Measurements from ENCODE around the gene IPP.
"Not testable (repeated sequence)": the region's sequence is repeated elsewhere in the genome, so short reads cannot be mapped to it uniquely, and the experiment has no call there.

The IPP gene

GRCh38 chr1:45704637-45705036, 45.8 kb downstream of the IPP start:
- Histone ChIP-seq H2BK5ac (ENCODE audit: low read length) (no peak overlapping the region), H3K27ac (replicated peaks; ENCODE audit: low read length) (no peak overlapping the region)
- WGBS, 2 donors (ENCODE audit: extremely low coverage in 2 of 2, insufficient read length in 2 of 2, insufficient replicate concordance in 1 of 2): no CpG with 5 or more reads among the region's 1 CpG

DNA sequence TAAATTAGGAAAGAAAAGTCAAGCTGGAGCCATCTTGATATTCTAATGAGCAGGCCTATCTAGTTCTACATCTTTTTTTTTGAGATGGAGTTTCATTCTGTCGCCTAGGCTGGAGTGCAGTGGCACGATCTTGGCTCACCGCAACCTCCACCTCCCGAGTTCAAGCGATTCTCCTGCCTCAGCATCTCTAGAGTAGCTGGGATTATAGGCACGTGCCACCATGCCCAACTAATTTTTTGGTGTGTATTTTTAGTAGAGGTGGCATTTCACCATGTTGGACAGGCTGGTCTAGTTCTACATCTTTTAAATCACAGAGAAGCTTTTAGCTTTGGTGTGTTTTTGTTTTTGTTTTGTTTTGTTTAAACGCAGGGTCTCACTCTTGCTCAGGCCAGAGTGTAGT, 55.6 kb downstream of the IPP start:
- Histone ChIP-seq H3K18ac (ENCODE audit: low read length) (no peak overlapping the region), H2BK12ac (ENCODE audit: low read length) (no peak overlapping the region), H3K9me3 (replicated peaks in 1 of 2; ENCODE audit: control insufficient read depth in 2 of 2, insufficient read depth in 1 of 2, low read depth in 1 of 2, low read length in 2 of 2) (no peaks in the 10 kb centered on the region), H4K8ac (ENCODE audit: low read depth, low read length) (no peak overlapping the region), H2AFZ (ENCODE audit: low read length) (no peak overlapping the region), H4K91ac (ENCODE audit: low read depth, low read length, poor library complexity) (no peak overlapping the region), H3K79me1 (ENCODE audit: low read depth, low read length) (peaks cover 2% of the 10 kb centered on the region), H2BK5ac (ENCODE audit: low read length) (no peak overlapping the region), H3K4me2 (ENCODE audit: insufficient read depth, low read length, poor library complexity, severe bottlenecking) (no peak overlapping the region), H3K4me3 (ENCODE audit: low read length in 2 of 2) (no peak overlapping the region), H2AK5ac (ENCODE audit: low read depth, low read length) (no peak overlapping the region), H3K27ac (replicated peaks; ENCODE audit: low read length) (no peak overlapping the region), H3K23ac (ENCODE audit: low read depth, low read length, poor library complexity) (no peak overlapping the region), H3K4ac (ENCODE audit: low read length) (no peak overlapping the region), H3K27me3 (ENCODE audit: control insufficient read depth in 3 of 3, insufficient read depth in 3 of 3, low read depth in 1 of 3, low read length in 3 of 3) (no peaks in the 10 kb centered on the region), H3K4me1 (ENCODE audit: control insufficient read depth in 2 of 2, insufficient read depth in 1 of 2, low read depth in 1 of 2, low read length in 2 of 2) (no peaks in the 10 kb centered on the region), H3K36me3 (replicated peaks in 1 of 2; ENCODE audit: control insufficient read depth in 2 of 2, insufficient read depth in 2 of 2, low read length in 2 of 2) (peaks cover 5 to 88% of the 10 kb centered on the region in 2 donors), H2BK120ac (ENCODE audit: low read depth, low read length) (no peak overlapping the region), H2BK15ac (ENCODE audit: low read length) (no peak overlapping the region), H3K9ac (ENCODE audit: low read depth, low read length, poor library complexity) (no peak overlapping the region), H3K14ac (ENCODE audit: low read length) (no peak overlapping the region)
- DNase-seq (ENCODE audit: low spot score): no peak
- no CpG with 5 or more reads among the region's 7 CpGs for WGBS, 2 donors (ENCODE audit: extremely low coverage in 2 of 2, insufficient read length in 2 of 2, insufficient replicate concordance in 1 of 2)

More at GRCh38 chr1:45704637-45705036, 45.8 kb downstream of the IPP start:
- Histone ChIP-seq H4K8ac (ENCODE audit: low read depth, low read length) (no peak overlapping the region), H3K79me1 (ENCODE audit: low read depth, low read length) (no peaks in the 10 kb centered on the region), H3K9ac (ENCODE audit: low read depth, low read length, poor library complexity) (no peak overlapping the region), H3K27me3 (ENCODE audit: control insufficient read depth in 3 of 3, insufficient read depth in 3 of 3, low read depth in 1 of 3, low read length in 3 of 3) (no peaks in the 10 kb centered on the region), H3K4me1 (ENCODE audit: control insufficient read depth in 2 of 2, insufficient read depth in 1 of 2, low read depth in 1 of 2, low read length in 2 of 2) (no peaks in the 10 kb centered on the region), H3K4ac (ENCODE audit: low read length) (no peak overlapping the region), H3K36me3 (replicated peaks in 1 of 2; ENCODE audit: control insufficient read depth in 2 of 2, insufficient read depth in 2 of 2, low read length in 2 of 2) (peaks cover 0 to 20% of the 10 kb centered on the region in 2 donors), H3K14ac (ENCODE audit: low read length) (no peak overlapping the region), H3K23ac (ENCODE audit: low read depth, low read length, poor library complexity) (no peak overlapping the region), H2BK12ac (ENCODE audit: low read length) (no peak overlapping the region), H3K4me3 (ENCODE audit: low read length in 2 of 2) (no peak overlapping the region), H2AK5ac (ENCODE audit: low read depth, low read length) (no peak overlapping the region), H3K4me2 (ENCODE audit: insufficient read depth, low read length, poor library complexity, severe bottlenecking) (no peak overlapping the region), H2BK120ac (ENCODE audit: low read depth, low read length) (no peak overlapping the region), H4K91ac (ENCODE audit: low read depth, low read length, poor library complexity) (no peak overlapping the region), H2AFZ (ENCODE audit: low read length) (no peak overlapping the region), H2BK15ac (ENCODE audit: low read length) (no peak overlapping the region), H3K9me3 (replicated peaks in 1 of 2; ENCODE audit: control insufficient read depth in 2 of 2, insufficient read depth in 1 of 2, low read depth in 1 of 2, low read length in 2 of 2) (no peaks in the 10 kb centered on the region), H3K18ac (ENCODE audit: low read length) (no peak overlapping the region)
- no peak for DNase-seq (ENCODE audit: low spot score)

DNA sequence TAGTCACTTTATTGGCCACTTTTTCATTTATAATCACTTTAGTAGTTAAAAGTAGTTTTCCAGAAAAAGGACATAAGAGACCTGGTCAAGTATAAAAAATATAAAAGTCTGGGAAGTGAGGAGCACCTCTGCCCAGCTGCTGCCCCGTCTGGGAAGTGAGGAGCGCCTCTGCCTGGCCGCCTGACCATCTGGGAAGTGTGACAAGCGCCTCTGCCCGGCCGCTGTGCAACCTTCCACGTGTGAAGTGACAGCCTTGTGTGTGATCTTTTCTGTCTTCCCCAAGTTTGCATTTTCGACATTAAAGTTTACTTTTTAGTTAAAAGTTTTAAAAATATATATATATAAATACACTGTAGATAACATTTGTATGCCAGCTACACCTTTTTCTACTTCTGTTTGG, 56.6 kb downstream of the IPP start:
- H2BK12ac ChIP-seq (ENCODE audit: low read length); H3K9ac ChIP-seq (ENCODE audit: low read depth, low read length, poor library complexity); H2BK5ac ChIP-seq (ENCODE audit: low read length); H3K4me2 ChIP-seq (ENCODE audit: insufficient read depth, low read length, poor library complexity, severe bottlenecking); H4K8ac ChIP-seq (ENCODE audit: low read depth, low read length); H2BK120ac ChIP-seq (ENCODE audit: low read depth, low read length); DNase-seq (ENCODE audit: low spot score); H3K9me3 ChIP-seq (replicated peaks in 1 of 2; ENCODE audit: control insufficient read depth in 2 of 2, insufficient read depth in 1 of 2, low read depth in 1 of 2, low read length in 2 of 2); H3K4me1 ChIP-seq (ENCODE audit: control insufficient read depth in 2 of 2, insufficient read depth in 1 of 2, low read depth in 1 of 2, low read length in 2 of 2); H2BK15ac ChIP-seq (ENCODE audit: low read length); H3K14ac ChIP-seq (ENCODE audit: low read length); H3K27ac ChIP-seq (replicated peaks; ENCODE audit: low read length); H3K18ac ChIP-seq (ENCODE audit: low read length); H3K27me3 ChIP-seq (ENCODE audit: control insufficient read depth in 3 of 3, insufficient read depth in 3 of 3, low read depth in 1 of 3, low read length in 3 of 3); H3K23ac ChIP-seq (ENCODE audit: low read depth, low read length, poor library complexity); H2AFZ ChIP-seq (ENCODE audit: low read length); H3K4ac ChIP-seq (ENCODE audit: low read length); H3K4me3 ChIP-seq (ENCODE audit: low read length in 2 of 2); H3K79me1 ChIP-seq (ENCODE audit: low read depth, low read length); H2AK5ac ChIP-seq (ENCODE audit: low read depth, low read length); H4K91ac ChIP-seq (ENCODE audit: low read depth, low read length, poor library complexity): not testable (repeated sequence)
- H3K36me3 ChIP-seq (replicated peaks in 1 of 2; ENCODE audit: control insufficient read depth in 2 of 2, insufficient read depth in 2 of 2, low read length in 2 of 2): peaks cover 5 to 80% of the 10 kb centered on the region in 2 donors
- no CpG with 5 or more reads among the region's 8 CpGs for WGBS, 2 donors (ENCODE audit: extremely low coverage in 2 of 2, insufficient read length in 2 of 2, insufficient replicate concordance in 1 of 2)

DNA sequence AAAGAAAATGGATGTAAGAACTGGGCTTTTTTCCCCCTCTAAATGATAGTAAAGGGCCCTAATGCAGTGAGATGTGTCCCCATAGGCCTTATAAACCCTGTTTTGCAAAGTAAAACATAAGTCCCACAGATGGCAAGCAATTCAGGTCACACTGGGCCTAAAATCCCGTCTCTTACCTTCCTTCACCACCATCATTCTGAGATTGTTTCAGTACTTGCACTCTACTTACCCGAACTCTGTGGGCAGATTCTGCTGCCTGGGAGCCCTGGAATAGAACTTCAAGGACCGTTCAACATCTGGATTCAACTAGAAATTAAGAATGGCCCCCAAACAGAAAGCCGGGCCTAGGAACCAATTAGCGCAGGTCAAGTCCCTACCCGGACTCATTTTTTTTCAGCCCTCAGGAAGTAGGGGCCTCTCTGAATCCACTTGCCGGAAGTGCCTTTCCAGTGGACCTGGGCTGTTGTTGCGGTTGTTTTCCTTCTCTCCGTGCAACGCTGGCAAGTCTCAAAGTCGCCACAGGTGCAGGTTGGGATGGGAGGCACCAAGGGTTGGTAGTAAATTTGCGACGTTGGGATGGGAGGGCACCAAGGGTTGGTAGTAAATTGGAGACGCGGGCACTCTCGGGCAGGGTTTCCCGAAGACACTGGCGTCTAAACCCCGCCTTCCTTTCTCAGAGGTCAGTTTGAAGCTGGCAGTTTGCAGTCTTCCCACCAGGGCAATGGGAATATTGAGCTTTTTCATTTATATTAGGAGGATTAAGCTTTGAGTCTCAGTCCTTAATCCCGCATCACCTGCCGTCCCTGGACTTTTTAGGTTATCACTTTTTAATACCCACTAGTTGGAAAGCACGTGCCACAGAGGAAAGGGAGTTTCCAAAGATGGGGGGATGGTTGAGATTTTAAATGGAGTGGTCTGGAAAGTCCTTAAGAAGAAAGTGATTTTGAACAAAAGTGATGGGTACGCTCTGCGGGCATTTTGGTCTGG, 62.4 kb downstream of the IPP start, which contains the start of gene TMEM69:
Gene TMEM69 (plus strand): TSS at position 428 of the 987 bp plus-strand sequence. CDS start 2,888 bp downstream, outside the sequence.
- Histone ChIP-seq H3K4me2 (ENCODE audit: insufficient read depth, low read length, poor library complexity, severe bottlenecking) (peak within 1 kb of the TSS; percentile 88), H3K4me1 (ENCODE audit: control insufficient read depth in 2 of 2, insufficient read depth in 1 of 2, low read depth in 1 of 2, low read length in 2 of 2) (peaks cover 2 to 3% of the 10 kb centered on the region in 2 donors), H3K79me1 (ENCODE audit: low read depth, low read length) (peaks cover 2% of the 10 kb centered on the region), H3K23ac (ENCODE audit: low read depth, low read length, poor library complexity) (peak within 1 kb of the TSS; percentile 9), H3K18ac (ENCODE audit: low read length) (peak within 1 kb of the TSS; percentile 76), H4K91ac (ENCODE audit: low read depth, low read length, poor library complexity) (no peak within 1 kb of the TSS), H2AFZ (ENCODE audit: low read length) (peak within 1 kb of the TSS; percentile 89), H3K36me3 (replicated peaks in 1 of 2; ENCODE audit: control insufficient read depth in 2 of 2, insufficient read depth in 2 of 2, low read length in 2 of 2) (peaks cover 0 to 32% of the 10 kb centered on the region in 2 donors), H2BK120ac (ENCODE audit: low read depth, low read length) (no peak within 1 kb of the TSS), H2BK12ac (ENCODE audit: low read length) (no peak within 1 kb of the TSS), H2BK15ac (ENCODE audit: low read length) (no peak within 1 kb of the TSS), H3K9ac (ENCODE audit: low read depth, low read length, poor library complexity) (peak within 1 kb of the TSS; percentile 83), H3K4me3 (ENCODE audit: low read length in 2 of 2) (peak within 1 kb of the TSS; percentile 74 to 94), H2BK5ac (ENCODE audit: low read length) (no peak within 1 kb of the TSS), H3K14ac (ENCODE audit: low read length) (no peak within 1 kb of the TSS), H4K8ac (ENCODE audit: low read depth, low read length) (no peak within 1 kb of the TSS), H3K27ac (replicated peaks; ENCODE audit: low read length) (peak within 1 kb of the TSS; percentile 72), H2AK5ac (ENCODE audit: low read depth, low read length) (no peak within 1 kb of the TSS), H3K4ac (ENCODE audit: low read length) (no peak within 1 kb of the TSS), H3K9me3 (replicated peaks in 1 of 2; ENCODE audit: control insufficient read depth in 2 of 2, insufficient read depth in 1 of 2, low read depth in 1 of 2, low read length in 2 of 2) (no peaks in the 10 kb centered on the region), H3K27me3 (ENCODE audit: control insufficient read depth in 3 of 3, insufficient read depth in 3 of 3, low read depth in 1 of 3, low read length in 3 of 3) (no peaks in the 10 kb centered on the region)
- DNase-seq (ENCODE audit: low spot score): peak; percentile 88
- WGBS, 2 donors (ENCODE audit: extremely low coverage in 2 of 2, insufficient read length in 2 of 2, insufficient replicate concordance in 1 of 2): no CpG with 5 or more reads among the region's 24 CpGs
